ENCODE data around the gene TMED5. TPM values are rescaled to one million over a fixed set of nuclear protein-coding genes. Genes with fewer than 3 reads are reported as not detected.

Gene TMED5
- total RNA-seq, 4 donors from 2014 or later, result 37.7 to 62.3 (median 40.2) TPM

Other genes starting within 250 kb of the TMED5 start
- gene DIPK1A, start 219.0 kb downstream of the TMED5 start, total RNA-seq, result 1 to 10 TPM; 3.3 to 7.8 (median 5.3) TPM
- gene MTF2, start 101.1 kb downstream of the TMED5 start, total RNA-seq, result 10 to 100 TPM in 3 of 4 donors, 1 to 10 TPM in 1; 7.9 to 35.3 (median 16.0) TPM
- 10 to 100 TPM in 1 of 4 donors, 1 to 10 TPM in 3; 2.7 to 15.9 (median 4.0) TPM for gene CCDC18, start 311 bp upstream of the TMED5 start, total RNA-seq
- gene DR1, start 165.5 kb upstream of the TMED5 start, total RNA-seq, result 10 to 100 TPM; 47.8 to 60.2 (median 55.5) TPM